Naive B cell (primary cell): ENCODE data around the gene SMIM10L2A. TPM values are rescaled to one million over a fixed set of nuclear protein-coding genes. Genes with fewer than 3 reads are reported as not detected.
"Not testable (repeated sequence)": the region's sequence is repeated elsewhere in the genome, so short reads cannot be mapped to it uniquely, and the experiment has no call there.

ENCODE experiments used
- ATAC-seq, 2 donors: fragments of 150-1000 bp; cut with Tn5 transposase; 2 replicates each; pipeline ENCODE4 v1.10.0; 2021; ENCODE audit warnings: low read depth in 2 of 2, mild to moderate bottlenecking in 2 of 2, moderate library complexity in 2 of 2
- DNase-seq: peaks from one replicate; pipeline ENCODE4 v3.0.0; 2022
- H3K27ac Mint-ChIP-seq, 6 donors: one replicate each; pipeline ENCODE4 v1.8.0; 2020 to 2022; ENCODE audit warnings: mild to moderate bottlenecking in 6 of 6, mixed read lengths in 6 of 6, moderate library complexity in 5 of 6, inconsistent platforms in 2 of 6
- H3K27me3 Mint-ChIP-seq, 3 donors: one replicate each; pipeline ENCODE4 v1.8.0; 2021 to 2022; ENCODE audit warnings: mixed read lengths in 3 of 3, mild to moderate bottlenecking in 1 of 3
- H3K36me3 Mint-ChIP-seq, 2 donors: one replicate each; pipeline ENCODE4 v1.8.0; 2020 to 2022; ENCODE audit warnings: mixed read lengths in 2 of 2, inconsistent platforms in 1 of 2, mild to moderate bottlenecking in 1 of 2
- H3K4me1 Mint-ChIP-seq, 3 donors: one replicate each; pipeline ENCODE4 v1.8.0; 2020 to 2022; ENCODE audit warnings: mixed read lengths in 3 of 3, inconsistent platforms in 1 of 3, mild to moderate bottlenecking in 1 of 3, moderate library complexity in 1 of 3
- H3K4me3 Mint-ChIP-seq, 8 donors: one replicate each; pipeline ENCODE4 v1.8.0; 2020 to 2022; ENCODE audit warnings: mild to moderate bottlenecking in 8 of 8, mixed read lengths in 8 of 8, moderate library complexity in 8 of 8, inconsistent platforms in 2 of 8
- H3K9me3 Mint-ChIP-seq, 7 donors: one replicate each; pipeline ENCODE4 v1.8.0; 2020 to 2022; ENCODE audit warnings: mixed read lengths in 7 of 7, mild to moderate bottlenecking in 5 of 7, inconsistent platforms in 2 of 7, moderate library complexity in 1 of 7
- polyA plus RNA-seq, 6 donors: library from polyadenylated mRNA; unstranded; fragments of 300-500 nt; fragmentation: Illumina TruSeq; gene quantifications; one replicate each; pipeline ENCODE4 v1.2.3, GENCODE V29; 2021; ENCODE audit warnings: low read depth in 6 of 6

Gene SMIM10L2A
- polyA plus RNA-seq, 6 donors from 2014 or later = 0.17 TPM; not detected in 5

DNA sequence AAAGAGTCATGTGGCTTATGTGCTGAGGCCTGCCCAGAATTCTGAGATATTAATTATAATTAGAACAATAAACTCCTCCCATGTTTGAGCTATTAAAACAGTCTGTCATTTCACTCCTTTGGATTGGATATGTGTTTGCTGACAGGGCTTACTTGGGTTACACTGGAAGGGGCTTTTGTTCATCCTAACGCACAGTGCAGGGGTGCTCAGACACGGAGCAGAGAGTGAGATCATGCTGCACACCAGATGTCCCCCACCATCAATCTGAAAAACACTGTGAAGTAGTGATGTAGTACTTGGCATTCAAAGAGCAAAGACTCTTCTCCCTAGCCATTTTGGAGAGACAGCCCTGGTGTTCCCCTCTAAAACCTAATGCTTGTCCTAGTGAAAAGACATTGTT is 24.1 kb upstream of the SMIM10L2A start:
- Mint-ChIP-seq H3K4me1 (no peaks in the 10 kb centered on the region), H3K27ac (no peak overlapping the region), H3K36me3 (no peaks in the 10 kb centered on the region), H3K4me3 (no peak overlapping the region), H3K27me3 (peaks cover 3 to 11% (median 4%) of the 10 kb centered on the region in 3 donors), H3K9me3 (peaks cover 0 to 2% (median 0%) of the 10 kb centered on the region in 7 donors)
- ATAC-seq = no peak
- DNase-seq = no peak

DNA sequence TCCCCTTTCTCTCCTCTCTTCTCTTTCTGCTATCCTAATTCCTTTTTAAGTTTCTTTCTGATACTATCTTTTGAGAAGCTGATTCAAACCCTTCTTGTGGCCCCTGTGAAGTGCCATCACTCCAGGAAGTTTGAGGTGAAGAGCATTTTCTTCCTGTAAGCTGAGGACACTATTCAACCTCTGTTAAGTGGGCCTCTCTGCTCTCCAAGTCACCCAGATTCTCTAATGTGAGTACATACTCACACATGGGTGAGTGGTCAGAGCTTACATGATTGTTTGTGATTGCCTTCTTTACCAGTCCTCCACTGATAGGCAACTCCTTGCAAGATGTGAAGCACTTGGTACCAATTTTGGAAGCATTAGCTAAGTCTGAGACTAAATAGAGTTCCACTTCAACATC is 18.4 kb upstream of the SMIM10L2A start:
- H3K36me3 Mint-ChIP-seq = no peaks in the 10 kb centered on the region
- H3K27ac Mint-ChIP-seq = peak overlapping the region in 1 of 6 donors; percentile 2
- H3K4me1 Mint-ChIP-seq = no peaks in the 10 kb centered on the region
- ATAC-seq (no peak), DNase-seq (no peak)
- no peak overlapping the region for H3K4me3 Mint-ChIP-seq
- H3K27me3 Mint-ChIP-seq = peaks cover 9 to 44% (median 14%) of the 10 kb centered on the region in 3 donors
- H3K9me3 Mint-ChIP-seq = no peaks in the 10 kb centered on the region

DNA sequence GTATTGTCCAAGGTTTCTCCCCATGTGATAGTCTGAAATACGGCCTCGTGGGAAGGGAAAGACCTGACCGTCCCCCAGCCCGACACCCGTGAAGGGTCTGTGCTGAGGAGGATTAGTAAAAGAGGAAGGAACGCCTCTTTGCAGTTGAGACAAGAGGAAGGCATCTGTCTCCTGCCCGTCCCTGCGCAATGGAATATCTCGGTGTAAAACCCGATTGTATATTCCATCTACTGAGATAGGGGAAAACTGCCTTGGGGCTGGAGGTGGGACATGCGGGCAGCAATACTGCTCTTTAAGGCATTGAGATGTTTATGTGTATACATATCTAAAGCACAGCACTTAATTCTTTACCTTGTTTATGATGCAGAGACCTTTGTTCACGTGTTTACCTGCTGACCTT is 15.3 kb upstream of the SMIM10L2A start:
- not testable (repeated sequence) for DNase-seq, H3K4me1 Mint-ChIP-seq
- peak overlapping the region in 1 of 8 donors; percentile 32 for H3K4me3 Mint-ChIP-seq

DNA sequence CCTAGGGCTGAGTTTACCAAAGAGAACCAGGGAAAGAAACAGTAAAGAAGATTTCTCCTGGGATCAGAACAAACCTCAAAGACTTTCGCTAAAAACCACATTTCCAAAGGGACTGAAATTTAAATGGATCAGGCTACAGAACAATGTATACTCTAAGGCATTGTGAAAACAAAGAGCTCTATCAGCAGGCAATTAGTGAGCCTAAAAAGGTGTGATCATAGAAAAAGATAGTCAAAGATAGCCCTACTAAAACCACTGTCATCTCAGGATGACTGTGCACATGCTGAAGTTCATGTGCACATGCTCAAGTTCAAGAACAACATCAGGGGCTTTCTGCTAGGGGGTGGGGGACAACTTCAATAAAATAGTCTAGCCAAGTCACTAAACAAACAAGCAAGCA is 12.9 kb upstream of the SMIM10L2A start:
- H3K4me3 Mint-ChIP-seq = no peak overlapping the region
- ATAC-seq (no peak), DNase-seq (no peak)
- H3K27ac Mint-ChIP-seq = no peak overlapping the region
- no peaks in the 10 kb centered on the region for H3K36me3 Mint-ChIP-seq
- H3K4me1 Mint-ChIP-seq = peaks cover 5 to 8% (median 7%) of the 10 kb centered on the region in 3 donors
- H3K9me3 Mint-ChIP-seq = peaks cover 0 to 9% (median 3%) of the 10 kb centered on the region in 7 donors
- peaks cover 9 to 30% (median 17%) of the 10 kb centered on the region in 3 donors for H3K27me3 Mint-ChIP-seq

More for the DNA sequence above, 15.3 kb upstream of the SMIM10L2A start:
- ATAC-seq, H3K36me3 Mint-ChIP-seq, H3K27ac Mint-ChIP-seq, H3K9me3 Mint-ChIP-seq: not testable (repeated sequence)
- H3K27me3 Mint-ChIP-seq = peaks cover 9 to 43% (median 14%) of the 10 kb centered on the region in 3 donors

DNA sequence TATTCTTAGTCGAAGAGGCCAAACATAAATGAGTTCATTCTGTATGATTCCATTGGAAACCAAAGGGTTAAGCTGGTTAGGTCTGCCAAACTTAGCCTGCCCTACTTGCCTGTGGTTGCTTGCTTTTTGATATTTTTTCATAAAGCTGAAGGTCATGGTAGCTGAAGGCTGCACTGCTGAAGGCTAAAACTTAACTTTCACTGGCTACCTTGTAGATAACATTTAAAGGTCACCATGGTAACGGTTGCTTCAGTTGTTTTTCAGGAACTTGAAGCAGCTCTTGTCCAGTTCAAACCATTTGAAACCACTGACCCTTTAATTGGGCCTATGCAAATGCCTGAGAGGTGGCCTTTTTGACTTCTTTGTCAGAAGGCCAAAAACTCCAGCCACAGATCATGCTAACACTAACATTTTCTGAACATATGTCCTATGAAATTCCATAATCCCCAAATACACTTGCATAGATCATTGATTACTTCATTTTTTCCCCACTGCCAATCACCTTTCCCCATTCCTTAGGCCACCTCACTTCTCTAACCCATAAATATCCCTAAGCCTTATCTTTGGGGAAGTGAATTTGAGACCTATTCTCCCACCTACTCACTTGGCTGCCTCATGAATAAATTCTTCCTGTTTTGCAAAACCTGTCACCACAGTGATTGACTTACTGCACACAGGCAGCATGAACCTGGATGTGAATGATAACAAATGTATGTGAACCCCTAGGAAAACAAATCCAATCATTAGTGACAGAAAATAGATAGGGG is 10.7 kb upstream of the SMIM10L2A start:
- Mint-ChIP-seq H3K36me3 (no peaks in the 10 kb centered on the region), H3K4me1 (peaks cover 5 to 8% (median 7%) of the 10 kb centered on the region in 3 donors), H3K9me3 (peaks cover 0 to 9% (median 3%) of the 10 kb centered on the region in 7 donors), H3K4me3 (no peak overlapping the region), H3K27ac (peak overlapping the region in 2 of 6 donors; percentile 9 to 64), H3K27me3 (peaks cover 12 to 23% (median 23%) of the 10 kb centered on the region in 3 donors)
- ATAC-seq (no peak), DNase-seq (no peak)

DNA sequence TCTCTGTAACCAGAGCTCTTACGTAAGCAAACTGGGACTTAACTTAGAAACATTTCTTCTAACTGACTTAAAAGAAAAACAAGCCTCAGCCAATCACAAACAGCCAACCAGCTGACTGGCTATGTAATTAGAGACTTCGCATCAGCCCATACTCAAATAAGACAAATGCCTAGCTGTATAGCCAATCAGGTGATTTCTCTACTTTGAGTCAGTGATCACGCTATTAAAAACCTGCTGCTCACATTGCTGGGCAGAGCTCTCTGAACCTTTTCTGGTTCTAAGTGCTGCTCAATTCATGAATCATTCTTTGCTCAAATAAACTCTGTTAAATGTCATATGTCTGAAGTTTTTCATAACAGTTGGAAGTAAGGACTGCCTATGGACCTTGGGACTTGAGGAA is 9.9 kb upstream of the SMIM10L2A start:
- Mint-ChIP-seq H3K27ac (no peak overlapping the region), H3K4me1 (peaks cover 5 to 8% (median 7%) of the 10 kb centered on the region in 3 donors), H3K4me3 (no peak overlapping the region), H3K9me3 (peaks cover 0 to 9% (median 3%) of the 10 kb centered on the region in 7 donors), H3K36me3 (no peaks in the 10 kb centered on the region), H3K27me3 (peaks cover 12 to 19% (median 18%) of the 10 kb centered on the region in 3 donors)
- DNase-seq = no peak
- ATAC-seq = no peak

DNA sequence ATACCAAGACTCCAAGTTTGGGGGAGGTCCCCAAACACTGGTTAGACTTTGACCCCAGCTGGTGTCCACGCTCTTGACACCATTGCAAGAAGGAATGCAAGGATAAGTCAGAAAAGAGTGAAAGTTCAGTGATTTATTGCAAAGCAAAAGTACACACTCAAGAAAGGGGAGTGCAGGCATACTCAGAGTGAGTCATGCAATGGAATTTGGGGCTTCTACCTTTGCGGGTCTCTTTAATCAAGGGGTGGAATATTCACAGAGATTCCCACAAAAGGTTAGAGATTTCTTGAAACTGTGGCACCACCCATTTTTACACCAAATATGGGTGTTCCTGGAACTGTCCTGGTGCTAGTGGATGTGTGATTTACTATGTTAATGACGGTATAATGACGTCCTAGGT is 5.2 kb upstream of the SMIM10L2A start:
- DNase-seq = no peak
- Mint-ChIP-seq H3K9me3 (peaks cover 0 to 9% (median 3%) of the 10 kb centered on the region in 7 donors), H3K4me3 (no peak overlapping the region), H3K36me3 (no peaks in the 10 kb centered on the region), H3K4me1 (peaks cover 0 to 5% (median 2%) of the 10 kb centered on the region in 3 donors), H3K27me3 (peaks cover 5 to 21% (median 12%) of the 10 kb centered on the region in 3 donors), H3K27ac (no peak overlapping the region)
- no peak for ATAC-seq

GRCh38 chrX:135420831-135421230 is 913 bp upstream of the SMIM10L2A start:
- peaks cover 0 to 11% (median 0%) of the 10 kb centered on the region in 3 donors for H3K4me1 Mint-ChIP-seq
- peaks cover 5 to 22% (median 11%) of the 10 kb centered on the region in 3 donors for H3K27me3 Mint-ChIP-seq
- ATAC-seq = no peak
- H3K36me3 Mint-ChIP-seq = no peaks in the 10 kb centered on the region
- DNase-seq = no peak
- peak overlapping the region in 1 of 6 donors; percentile 7 for H3K27ac Mint-ChIP-seq
- no peaks in the 10 kb centered on the region for H3K9me3 Mint-ChIP-seq
- H3K4me3 Mint-ChIP-seq = peak overlapping the region in 5 of 8 donors; percentile 11 to 86 (median 68)

GRCh38 chrX:135421537-135421931 is 210 bp upstream of the SMIM10L2A start:
- Mint-ChIP-seq H3K36me3 (no peaks in the 10 kb centered on the region), H3K4me3 (peak overlapping the region; percentile 40 to 86 (median 75)), H3K9me3 (no peaks in the 10 kb centered on the region), H3K27ac (no peak overlapping the region), H3K4me1 (peaks cover 0 to 11% (median 0%) of the 10 kb centered on the region in 3 donors), H3K27me3 (peaks cover 5 to 23% (median 11%) of the 10 kb centered on the region in 3 donors)
- DNase-seq (peak; percentile 76), ATAC-seq (peak; percentile 78 to 85)

DNA sequence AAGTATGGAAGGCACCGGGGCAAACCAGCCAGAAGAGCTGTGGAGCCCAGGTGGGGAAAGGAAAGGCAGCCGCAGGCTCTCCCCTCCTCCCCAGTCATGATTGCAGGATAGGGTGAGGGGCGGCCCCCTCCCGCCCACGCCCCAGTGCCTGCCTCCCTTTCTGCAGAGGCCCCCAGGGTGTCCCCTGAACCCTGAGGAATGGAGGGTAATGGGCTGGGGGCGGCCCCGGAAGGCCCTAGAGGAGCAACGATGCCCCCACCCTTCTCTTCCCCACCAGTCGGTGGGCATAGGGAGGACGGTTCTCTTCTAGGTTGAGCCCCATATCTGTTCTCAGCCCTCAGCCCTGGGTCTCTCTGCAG is 1.0 kb downstream of the SMIM10L2A start:
- Mint-ChIP-seq H3K27me3 (peaks cover 1 to 19% (median 11%) of the 10 kb centered on the region in 3 donors), H3K4me1 (peaks cover 0 to 11% (median 0%) of the 10 kb centered on the region in 3 donors), H3K4me3 (peak overlapping the region in 7 of 8 donors; percentile 23 to 78 (median 63))
- H3K36me3 Mint-ChIP-seq, DNase-seq, H3K9me3 Mint-ChIP-seq, ATAC-seq, H3K27ac Mint-ChIP-seq: not testable (repeated sequence)

GRCh38 chrX:135423173-135423864 is 1.6 kb downstream of the SMIM10L2A start:
- Mint-ChIP-seq H3K4me3 (peak overlapping the region in 4 of 8 donors; percentile 18 to 73 (median 58)), H3K4me1 (peaks cover 0 to 11% (median 0%) of the 10 kb centered on the region in 3 donors), H3K27ac (peak overlapping the region in 1 of 6 donors; percentile 47), H3K27me3 (peaks cover 0 to 14% (median 11%) of the 10 kb centered on the region in 3 donors)
- not testable (repeated sequence) for H3K36me3 Mint-ChIP-seq, DNase-seq, ATAC-seq, H3K9me3 Mint-ChIP-seq

- no peak for DNase-seq
- Mint-ChIP-seq H3K36me3 (no peaks in the 10 kb centered on the region), H3K27ac (no peak overlapping the region), H3K4me3 (peak overlapping the region in 3 of 8 donors; percentile 43 to 66 (median 50)), H3K9me3 (peaks cover 0 to 2% (median 0%) of the 10 kb centered on the region in 7 donors), H3K27me3 (peaks cover 0 to 14% (median 11%) of the 10 kb centered on the region in 3 donors), H3K4me1 (peaks cover 0 to 11% (median 0%) of the 10 kb centered on the region in 3 donors)
- no peak for ATAC-seq
Measured at GRCh38 chrX:135424469-135424868, 2.7 kb downstream of the SMIM10L2A start.
